Fibroblast of mammary gland (primary cell): Measurements from ENCODE around the gene KIAA1671.

Experiments
- DNase-seq: peaks from one replicate; pipeline ENCODE4 v3.0.0-alpha.2; 2010; ENCODE audit warnings: low read depth
- H3K4me3 ChIP-seq: 2 replicates; pipeline ENCODE4 v1.5.1; 2011; ENCODE audit warnings: low read depth, mild to moderate bottlenecking, low read length, moderate library complexity; ENCODE audit not compliant: control insufficient read depth
- CTCF ChIP-seq: conservative IDR thresholded peaks from 2 replicates; pipeline ENCODE4 v1.5.1; 2011; ENCODE audit warnings: low read depth, low read length, inconsistent platforms; ENCODE audit not compliant: control insufficient read depth, insufficient read depth

Gene KIAA1671

GRCh38 chr22:24942301-24942700 is 10.2 kb upstream of the KIAA1671 start:
- TF ChIP-seq CTCF, result no peak
- DNase-seq, result no peak
- no peak overlapping the region for H3K4me3 ChIP-seq

GRCh38 chr22:24944217-24944937 is 8.1 kb upstream of the KIAA1671 start:
- no peak overlapping the region for H3K4me3 ChIP-seq
- DNase-seq, result no peak
- no peak for TF ChIP-seq CTCF

GRCh38 chr22:24945430-24945829 is 7.1 kb upstream of the KIAA1671 start:
- no peak for TF ChIP-seq CTCF
- H3K4me3 ChIP-seq, result no peak overlapping the region
- no peak for DNase-seq

- no peak for TF ChIP-seq CTCF
- DNase-seq, result no peak
- no peak overlapping the region for H3K4me3 ChIP-seq
Observed at GRCh38 chr22:24947383-24947782, 5.1 kb upstream of the KIAA1671 start.

- no peak for TF ChIP-seq CTCF
- H3K4me3 ChIP-seq, result no peak overlapping the region
- DNase-seq, result no peak
Observed at GRCh38 chr22:24947881-24948280, 4.6 kb upstream of the KIAA1671 start.

GRCh38 chr22:24948356-24949202 is 3.9 kb upstream of the KIAA1671 start:
- H3K4me3 ChIP-seq, result no peak overlapping the region
- TF ChIP-seq CTCF, result no peak
- no peak for DNase-seq
